Dendritic cell treated with granulocyte-macrophage colony-stimulating factor and Interleukin-4, amounts not matched to agents 40 ng/mL and 50 ng/mL, for 4 days (primary cell): ENCODE data around the gene UGT1A7.
"Not testable (repeated sequence)": the region's sequence is repeated elsewhere in the genome, so short reads cannot be mapped to it uniquely, and the experiment has no call there.

Experiments used
- H3K27ac Mint-ChIP-seq: one replicate; pipeline ENCODE4 v1.8.0; 2022; ENCODE audit warnings: mild to moderate bottlenecking, mixed read lengths
- H3K27me3 Mint-ChIP-seq: one replicate; pipeline ENCODE4 v1.8.0; 2022; ENCODE audit warnings: mild to moderate bottlenecking, mixed read lengths
- H3K36me3 Mint-ChIP-seq: one replicate; pipeline ENCODE4 v1.8.0; 2022; ENCODE audit warnings: low read depth, mixed read lengths
- H3K4me1 Mint-ChIP-seq: one replicate; pipeline ENCODE4 v1.8.0; 2022; ENCODE audit warnings: low read depth, mixed read lengths
- H3K4me3 Mint-ChIP-seq: one replicate; pipeline ENCODE4 v1.8.0; 2022; ENCODE audit warnings: mild to moderate bottlenecking, moderate library complexity, mixed read lengths
- H3K9me3 Mint-ChIP-seq: one replicate; pipeline ENCODE4 v1.8.0; 2022; ENCODE audit warnings: mixed read lengths
- intact Hi-C: fragments of 100-400 bp; cut with micrococcal nuclease; formaldehyde crosslinking; loops from one replicate; pipeline ENCODE4 v1.15.0; 2022

The UGT1A7 gene

DNA sequence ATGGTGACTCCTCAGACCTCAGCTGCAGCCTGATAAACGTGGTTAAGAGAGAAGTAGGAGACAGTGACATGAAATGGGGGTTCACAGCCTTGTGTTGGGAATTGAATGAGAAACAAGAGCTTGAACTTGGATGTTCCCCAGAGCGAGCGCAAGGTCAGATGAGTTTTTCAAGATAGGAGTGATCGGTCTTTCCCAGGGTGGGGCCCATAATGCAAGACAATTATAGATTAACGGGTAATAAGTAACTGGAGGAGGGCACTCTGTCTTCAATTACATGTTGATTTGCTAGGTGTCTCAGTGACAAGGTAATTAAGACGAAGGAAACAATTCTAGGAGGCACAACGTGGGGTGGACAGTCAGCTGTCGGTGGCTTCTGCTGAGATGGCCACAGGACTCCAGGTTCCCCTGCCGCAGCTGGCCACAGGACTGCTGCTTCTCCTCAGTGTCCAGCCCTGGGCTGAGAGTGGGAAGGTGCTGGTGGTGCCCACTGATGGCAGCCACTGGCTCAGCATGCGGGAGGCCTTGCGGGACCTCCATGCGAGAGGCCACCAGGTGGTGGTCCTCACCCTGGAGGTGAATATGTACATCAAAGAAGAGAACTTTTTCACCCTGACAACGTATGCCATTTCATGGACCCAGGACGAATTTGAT lies 31.0 kb downstream of the UGT1A7 start, which contains the start of gene UGT1A5:
UGT1A5 (plus strand) TSS at position 297 of the 651 bp plus-strand sequence; CDS start at position 382, 85 bp downstream.
- H3K4me3 Mint-ChIP-seq, result no peak within 1 kb of the TSS
- H3K9me3 Mint-ChIP-seq, result no peaks in the 10 kb centered on the region
- intact Hi-C loops, result no loop called here
- H3K4me1 Mint-ChIP-seq, result no peaks in the 10 kb centered on the region
- H3K27me3 Mint-ChIP-seq, result peaks cover 4% of the 10 kb centered on the region
- no peak within 1 kb of the TSS for H3K27ac Mint-ChIP-seq
- no peaks in the 10 kb centered on the region for H3K36me3 Mint-ChIP-seq

GRCh38 chr2:233713262-233713615 lies 31.5 kb downstream of the UGT1A7 start:
- H3K27ac Mint-ChIP-seq, result no peak overlapping the region
- H3K9me3 Mint-ChIP-seq, result no peaks in the 10 kb centered on the region
- intact Hi-C loops, result no loop called here
- H3K4me1 Mint-ChIP-seq, result no peaks in the 10 kb centered on the region
- H3K27me3 Mint-ChIP-seq, result peaks cover 4% of the 10 kb centered on the region
- no peak overlapping the region for H3K4me3 Mint-ChIP-seq
- H3K36me3 Mint-ChIP-seq, result no peaks in the 10 kb centered on the region

- intact Hi-C loops, result no loop called here
- Mint-ChIP-seq H3K27ac (no peak overlapping the region), H3K9me3 (no peaks in the 10 kb centered on the region), H3K4me3 (no peak overlapping the region), H3K4me1 (no peaks in the 10 kb centered on the region), H3K27me3 (peaks cover 5% of the 10 kb centered on the region), H3K36me3 (no peaks in the 10 kb centered on the region)
Measured at GRCh38 chr2:233714121-233714520, 32.4 kb downstream of the UGT1A7 start.

DNA sequence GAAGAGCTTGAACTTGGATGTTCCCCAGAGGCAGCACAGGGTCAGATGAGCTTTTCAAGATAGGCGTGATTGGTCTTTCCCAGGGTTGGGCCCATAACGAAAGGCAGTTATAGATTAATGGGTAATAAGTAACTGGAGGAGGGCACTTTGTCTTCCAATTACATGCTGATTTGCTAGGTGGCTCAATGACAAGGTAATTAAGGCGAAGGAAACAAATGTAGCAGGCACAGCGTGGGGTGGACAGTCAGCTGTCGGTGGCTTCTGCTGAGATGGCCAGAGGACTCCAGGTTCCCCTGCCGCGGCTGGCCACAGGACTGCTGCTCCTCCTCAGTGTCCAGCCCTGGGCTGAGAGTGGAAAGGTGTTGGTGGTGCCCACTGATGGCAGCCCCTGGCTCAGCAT lies 36.9 kb downstream of the UGT1A7 start, which contains the start of gene UGT1A4:
UGT1A4 (plus strand) TSS at position 185 of the 400 bp plus-strand sequence; CDS start at position 270, 85 bp downstream.
- no peaks in the 10 kb centered on the region for H3K9me3 Mint-ChIP-seq
- no peaks in the 10 kb centered on the region for H3K4me1 Mint-ChIP-seq
- H3K4me3 Mint-ChIP-seq, result no peak within 1 kb of the TSS
- no peaks in the 10 kb centered on the region for H3K36me3 Mint-ChIP-seq
- no peak within 1 kb of the TSS for H3K27ac Mint-ChIP-seq
- intact Hi-C loops, result no loop called here
- peaks cover 5% of the 10 kb centered on the region for H3K27me3 Mint-ChIP-seq

GRCh38 chr2:233728723-233729301 lies 47.1 kb downstream of the UGT1A7 start, which contains the start of gene UGT1A3:
Gene UGT1A3, plus strand, starts transcription at chr2:233729042. Its CDS starts 85 bp downstream, at chr2:233729127.
- H3K27me3 Mint-ChIP-seq, result peaks cover 3% of the 10 kb centered on the region
- no peaks in the 10 kb centered on the region for H3K4me1 Mint-ChIP-seq
- intact Hi-C loops, result no loop called here
- H3K9me3 Mint-ChIP-seq, result no peaks in the 10 kb centered on the region
- no peak within 1 kb of the TSS for H3K27ac Mint-ChIP-seq
- H3K4me3 Mint-ChIP-seq, result no peak within 1 kb of the TSS
- H3K36me3 Mint-ChIP-seq, result no peaks in the 10 kb centered on the region

- H3K4me3 Mint-ChIP-seq, H3K27ac Mint-ChIP-seq, intact Hi-C loops, H3K27me3 Mint-ChIP-seq, H3K36me3 Mint-ChIP-seq, H3K9me3 Mint-ChIP-seq, H3K4me1 Mint-ChIP-seq: not testable (repeated sequence)
Measured at GRCh38 chr2:233736868-233737653, 55.4 kb downstream of the UGT1A7 start.

- Mint-ChIP-seq H3K27ac (no peak overlapping the region), H3K4me1 (no peaks in the 10 kb centered on the region), H3K4me3 (no peak overlapping the region), H3K36me3 (no peaks in the 10 kb centered on the region), H3K27me3 (peaks cover 2% of the 10 kb centered on the region), H3K9me3 (no peaks in the 10 kb centered on the region)
- intact Hi-C loops, result no loop called here
Measured at GRCh38 chr2:233740870-233741269, 59.2 kb downstream of the UGT1A7 start.

DNA sequence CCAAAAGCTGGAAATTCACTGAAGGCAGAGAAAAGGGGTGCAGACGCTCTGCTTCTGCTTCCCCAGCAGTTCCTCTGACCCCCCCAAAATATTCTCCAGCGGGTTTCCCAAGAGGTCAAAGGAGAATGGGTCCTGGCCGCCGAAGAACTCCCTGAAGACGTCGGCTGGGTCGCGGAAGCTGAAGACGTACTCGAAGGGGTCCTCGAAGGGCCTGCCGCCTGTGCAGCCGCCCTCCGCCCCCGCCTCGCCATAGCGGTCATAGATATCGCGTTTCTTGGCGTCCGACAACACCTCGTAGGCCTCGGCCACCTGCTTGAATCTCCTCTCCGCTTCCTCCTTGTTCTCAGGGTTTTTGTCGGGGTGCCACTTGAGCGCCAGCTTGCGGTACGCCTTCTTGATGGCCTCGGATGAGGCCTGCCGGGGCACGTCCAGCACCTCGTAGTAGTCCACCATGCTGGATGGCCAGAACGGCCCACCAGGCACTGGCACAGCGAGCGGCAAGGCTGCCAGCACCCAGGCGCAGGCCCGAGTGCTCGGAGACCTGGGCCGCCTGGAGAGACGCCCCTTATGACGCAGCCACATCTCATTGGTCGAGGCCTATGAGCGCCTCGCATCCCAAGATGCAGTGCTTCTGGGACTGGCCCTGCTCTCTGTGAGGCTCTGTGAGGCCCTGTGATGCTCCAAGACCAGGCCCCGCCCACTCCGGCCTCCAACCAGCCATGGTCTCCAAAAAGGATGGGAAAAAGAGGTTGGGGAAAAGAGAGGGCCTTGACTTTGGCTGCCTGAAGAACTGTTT lies 62.0 kb downstream of the UGT1A7 start:
- Mint-ChIP-seq H3K4me3 (no peak overlapping the region), H3K9me3 (no peaks in the 10 kb centered on the region), H3K36me3 (no peaks in the 10 kb centered on the region), H3K4me1 (no peaks in the 10 kb centered on the region), H3K27me3 (peaks cover 6% of the 10 kb centered on the region), H3K27ac (no peak overlapping the region)
- intact Hi-C loops, result no loop called here

GRCh38 chr2:233745073-233745755 lies 63.5 kb downstream of the UGT1A7 start:
- H3K4me1 Mint-ChIP-seq, result no peaks in the 10 kb centered on the region
- no peak overlapping the region for H3K27ac Mint-ChIP-seq
- peaks cover 6% of the 10 kb centered on the region for H3K27me3 Mint-ChIP-seq
- no peak overlapping the region for H3K4me3 Mint-ChIP-seq
- intact Hi-C loops, result no loop called here
- H3K9me3 Mint-ChIP-seq, result peaks cover 10% of the 10 kb centered on the region
- no peaks in the 10 kb centered on the region for H3K36me3 Mint-ChIP-seq

- H3K27me3 Mint-ChIP-seq, H3K27ac Mint-ChIP-seq, H3K4me1 Mint-ChIP-seq, H3K36me3 Mint-ChIP-seq, H3K4me3 Mint-ChIP-seq, intact Hi-C loops: not testable (repeated sequence)
- peaks cover 16% of the 10 kb centered on the region for H3K9me3 Mint-ChIP-seq
Measured at GRCh38 chr2:233745838-233746237, 64.1 kb downstream of the UGT1A7 start.

- peaks cover 24% of the 10 kb centered on the region for H3K9me3 Mint-ChIP-seq
- no peaks in the 10 kb centered on the region for H3K4me1 Mint-ChIP-seq
- intact Hi-C loops, result no loop called here
- H3K36me3 Mint-ChIP-seq, result no peaks in the 10 kb centered on the region
- H3K4me3 Mint-ChIP-seq, result no peak overlapping the region
- no peak overlapping the region for H3K27ac Mint-ChIP-seq
- peaks cover 6% of the 10 kb centered on the region for H3K27me3 Mint-ChIP-seq
Measured at GRCh38 chr2:233746475-233747282, 65.0 kb downstream of the UGT1A7 start.

GRCh38 chr2:233747283-233747544 lies 65.5 kb downstream of the UGT1A7 start:
- Mint-ChIP-seq H3K27ac (no peak overlapping the region), H3K4me1 (no peaks in the 10 kb centered on the region), H3K4me3 (no peak overlapping the region), H3K27me3 (peaks cover 6% of the 10 kb centered on the region), H3K9me3 (peaks cover 29% of the 10 kb centered on the region), H3K36me3 (no peaks in the 10 kb centered on the region)
- intact Hi-C loops, result no loop called here

GRCh38 chr2:233750689-233751088 lies 69.0 kb downstream of the UGT1A7 start:
- H3K27ac Mint-ChIP-seq, H3K4me3 Mint-ChIP-seq, H3K36me3 Mint-ChIP-seq, H3K27me3 Mint-ChIP-seq, intact Hi-C loops, H3K4me1 Mint-ChIP-seq: not testable (repeated sequence)
- peaks cover 29% of the 10 kb centered on the region for H3K9me3 Mint-ChIP-seq
